GM21423 (cell line): ENCODE data around the gene ATP11A.

ENCODE experiments used
- ATAC-seq: cut with Tn5 transposase; IDR thresholded peaks from one replicate; pipeline ENCODE4 v1.9.1; 2021; ENCODE audit warnings: mild to moderate bottlenecking, moderate library complexity; ENCODE audit not compliant: unreplicated experiment

The ATP11A gene

DNA sequence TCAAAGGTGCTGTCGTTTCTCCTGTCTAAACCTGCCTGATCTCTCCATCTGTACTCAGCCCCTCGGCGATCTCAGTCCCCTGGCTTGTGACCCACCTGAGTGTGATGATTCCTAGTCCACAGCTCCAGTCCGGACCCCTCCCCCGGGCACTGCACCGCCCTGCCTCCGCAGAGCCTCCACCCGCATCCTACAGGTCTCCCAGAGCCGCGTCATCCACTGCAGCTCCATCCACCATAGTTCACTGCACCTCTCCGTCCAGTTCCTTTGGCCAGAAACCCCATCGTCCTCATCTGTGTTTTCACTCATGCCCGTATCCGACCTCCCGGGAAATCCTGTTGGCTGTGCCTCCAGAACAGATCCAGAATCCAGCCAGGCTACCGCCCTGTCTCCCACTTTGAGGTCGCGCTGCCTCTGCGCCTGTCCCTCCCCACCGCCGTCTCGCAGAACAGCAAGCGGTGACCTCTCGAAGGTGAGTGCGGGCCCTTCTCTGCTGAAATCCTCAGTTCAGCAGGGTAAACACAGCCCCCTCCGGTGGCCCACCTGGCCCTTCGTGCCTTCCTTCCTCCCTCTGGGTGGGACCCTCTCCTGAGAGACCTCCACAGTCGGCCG lies 227.3 kb downstream of the ATP11A start:
- no peak for ATAC-seq

DNA sequence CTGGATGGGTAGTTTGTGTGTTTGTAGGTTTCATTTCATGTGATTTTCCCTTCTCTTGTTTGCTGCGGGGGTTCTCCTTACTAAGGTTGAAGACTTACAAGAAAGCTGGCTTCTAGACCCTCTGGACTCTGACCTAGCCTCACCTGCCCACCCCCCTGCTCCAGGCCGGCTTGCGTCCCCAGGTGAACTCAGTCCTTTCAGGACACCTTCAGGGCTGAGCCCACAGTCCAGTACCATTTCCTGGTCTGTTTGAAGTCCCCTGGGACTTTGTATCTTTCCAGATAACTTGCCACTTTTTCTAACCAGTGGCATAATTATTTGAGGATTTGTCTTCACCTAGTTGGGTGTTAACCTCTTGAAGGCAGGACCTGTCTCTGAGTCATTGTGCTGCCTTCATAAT lies 227.9 kb downstream of the ATP11A start:
- ATAC-seq = no peak

DNA sequence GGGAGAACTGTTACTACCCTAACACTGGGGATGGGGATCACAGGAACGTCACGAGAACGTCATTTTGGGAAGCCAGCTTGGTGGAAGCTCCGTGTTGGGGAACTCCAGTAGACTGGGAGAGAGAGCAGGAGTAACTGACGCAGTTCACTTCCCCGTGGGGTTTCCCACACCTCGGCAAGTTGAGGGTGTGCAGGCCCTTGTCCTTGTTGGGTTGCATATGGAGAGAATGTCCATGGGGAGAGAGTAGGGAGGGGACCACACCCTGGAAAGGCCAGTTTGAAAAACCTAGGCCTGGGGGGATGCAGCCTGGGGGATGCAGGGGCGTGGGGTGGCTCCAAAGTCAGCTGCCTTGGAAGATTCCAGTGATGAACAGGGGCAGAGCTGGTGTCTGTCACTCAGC lies 228.4 kb downstream of the ATP11A start:
- no peak for ATAC-seq

DNA sequence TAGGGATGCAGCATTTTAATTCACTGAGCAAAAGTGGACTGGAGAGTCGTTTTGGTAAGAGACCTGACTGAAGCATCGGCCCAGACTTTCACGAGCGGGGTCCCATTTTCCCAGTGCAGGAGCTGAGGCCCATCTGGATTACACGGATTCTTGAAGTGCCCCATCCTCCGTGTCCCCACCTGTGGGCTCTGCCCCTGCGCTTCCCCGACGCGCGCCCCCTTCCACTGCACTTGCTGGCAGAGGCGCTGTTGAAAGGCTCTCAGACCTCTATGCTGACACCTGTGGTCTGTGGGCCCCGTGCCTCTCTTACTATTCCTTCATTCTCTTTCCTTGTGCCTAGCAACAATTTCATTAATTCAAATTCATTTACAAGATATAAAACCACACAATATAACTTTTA lies 228.9 kb downstream of the ATP11A start:
- ATAC-seq = no peak

DNA sequence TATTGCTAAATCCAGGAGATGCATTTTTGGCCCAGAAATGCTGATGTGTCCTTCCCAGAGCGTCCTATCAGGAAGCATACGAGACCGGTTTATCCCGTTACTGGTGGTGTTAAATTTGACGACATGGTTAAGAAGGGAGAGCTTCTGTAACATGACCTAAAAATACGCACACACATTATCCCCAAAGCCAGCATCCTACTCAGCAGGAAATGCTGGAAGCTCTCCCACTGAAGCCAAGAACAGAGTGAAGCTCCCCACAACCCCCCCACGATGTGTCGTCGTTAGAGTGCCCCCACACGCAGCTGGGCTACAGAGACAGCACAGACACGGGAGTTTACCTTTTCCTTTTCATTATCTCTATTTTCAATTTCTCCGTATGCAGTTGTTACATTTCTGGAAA lies 234.1 kb downstream of the ATP11A start:
- ATAC-seq = no peak

DNA sequence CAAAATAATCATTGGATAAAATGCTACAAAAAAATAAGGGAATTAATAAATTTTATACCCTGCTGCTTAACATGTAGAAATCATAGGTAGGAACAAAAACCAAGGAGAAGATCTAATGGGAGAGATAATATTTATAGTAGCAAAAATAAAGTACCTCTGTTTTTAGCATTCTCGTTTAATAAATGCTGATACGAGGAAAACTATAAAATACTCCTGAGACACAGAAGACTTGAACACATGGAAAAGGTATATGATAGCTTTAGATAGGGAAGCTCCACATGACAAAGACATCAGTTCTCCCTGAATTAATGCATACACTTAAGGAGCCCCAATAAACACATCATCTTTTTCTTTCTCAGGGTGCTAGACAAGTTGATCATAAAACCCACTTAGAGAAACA lies 234.5 kb downstream of the ATP11A start:
- ATAC-seq = no peak

DNA sequence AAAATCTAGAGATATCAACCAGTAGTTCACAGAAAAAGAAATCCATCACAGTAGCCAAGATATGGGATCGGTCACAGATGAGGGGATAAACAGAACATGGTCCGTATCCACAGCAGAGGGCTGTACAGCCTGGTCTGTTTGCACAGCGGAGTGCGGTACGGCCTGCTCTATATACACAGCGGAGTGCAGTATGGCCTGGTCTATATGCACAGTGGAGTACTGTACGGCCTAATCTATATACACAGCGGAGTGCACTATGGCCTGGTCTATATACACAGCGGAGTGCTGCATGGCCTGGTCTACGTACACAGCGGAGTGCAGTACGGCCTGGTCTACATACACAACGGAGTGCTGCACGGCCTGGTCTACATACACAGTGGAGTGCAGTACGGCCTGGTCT lies 236.2 kb downstream of the ATP11A start:
- no peak for ATAC-seq

DNA sequence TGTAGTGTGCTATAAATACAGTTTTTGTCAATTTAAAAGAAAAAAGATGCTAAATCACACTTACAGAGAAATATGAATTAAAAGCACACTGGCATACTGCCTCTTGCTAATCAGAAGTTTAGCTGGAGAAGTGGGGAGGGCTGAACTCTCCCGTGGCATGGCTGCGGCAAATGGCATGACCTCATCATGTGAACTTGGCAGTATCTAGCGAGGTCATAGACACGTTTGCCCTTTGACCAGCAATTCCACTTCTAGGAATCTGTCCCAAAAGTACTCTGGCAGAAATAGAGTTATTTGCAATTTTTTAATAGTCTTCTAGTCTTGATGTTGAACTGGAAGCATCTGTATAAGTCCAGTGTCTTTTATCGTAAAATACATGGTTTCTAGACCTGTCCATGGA lies 237.2 kb downstream of the ATP11A start:
- ATAC-seq = no peak

DNA sequence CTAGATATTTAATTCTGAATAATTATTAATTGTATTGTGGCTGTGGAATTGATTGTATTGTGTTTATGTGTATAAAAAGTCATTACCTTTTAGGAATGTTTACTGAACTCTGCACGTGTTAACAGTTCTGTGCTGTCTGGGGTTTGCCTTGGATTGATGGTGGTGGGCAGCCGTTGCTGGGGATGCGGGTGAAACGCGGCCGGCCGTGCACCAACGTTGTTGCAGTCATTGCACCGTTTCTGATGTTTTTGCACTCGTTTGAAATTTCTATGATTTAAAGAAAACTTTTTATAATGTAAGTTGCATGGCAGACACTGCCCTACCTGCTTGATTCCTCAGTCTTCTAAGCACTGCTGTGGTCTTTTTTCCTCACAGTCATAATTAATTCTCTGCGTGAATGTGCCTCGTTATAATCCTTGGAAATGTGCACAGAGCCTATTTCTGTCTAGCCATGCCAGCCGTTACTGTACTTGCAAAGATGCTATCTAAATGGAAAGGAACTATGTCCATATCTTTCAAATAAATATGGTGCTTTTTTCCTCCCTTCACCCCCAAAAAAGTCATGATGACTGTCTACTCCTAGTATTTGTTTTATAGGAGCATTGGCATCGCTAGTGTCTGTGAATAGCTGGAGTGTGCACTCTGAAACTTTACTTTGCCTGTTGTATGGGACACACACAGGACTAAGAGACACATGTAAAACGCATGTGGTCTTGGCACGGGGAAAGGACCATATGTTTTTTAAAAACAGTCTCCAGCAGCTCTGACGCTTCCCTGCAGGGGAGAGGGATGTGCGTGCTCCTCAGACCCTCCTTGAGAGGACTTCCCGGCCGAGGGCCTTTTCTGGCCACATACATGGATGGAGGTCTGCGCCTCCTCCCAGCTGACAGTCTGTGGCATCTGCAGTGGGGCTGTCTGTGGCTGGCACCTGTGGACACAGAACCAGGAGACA lies 238.5 kb downstream of the ATP11A start:
- no peak for ATAC-seq

DNA sequence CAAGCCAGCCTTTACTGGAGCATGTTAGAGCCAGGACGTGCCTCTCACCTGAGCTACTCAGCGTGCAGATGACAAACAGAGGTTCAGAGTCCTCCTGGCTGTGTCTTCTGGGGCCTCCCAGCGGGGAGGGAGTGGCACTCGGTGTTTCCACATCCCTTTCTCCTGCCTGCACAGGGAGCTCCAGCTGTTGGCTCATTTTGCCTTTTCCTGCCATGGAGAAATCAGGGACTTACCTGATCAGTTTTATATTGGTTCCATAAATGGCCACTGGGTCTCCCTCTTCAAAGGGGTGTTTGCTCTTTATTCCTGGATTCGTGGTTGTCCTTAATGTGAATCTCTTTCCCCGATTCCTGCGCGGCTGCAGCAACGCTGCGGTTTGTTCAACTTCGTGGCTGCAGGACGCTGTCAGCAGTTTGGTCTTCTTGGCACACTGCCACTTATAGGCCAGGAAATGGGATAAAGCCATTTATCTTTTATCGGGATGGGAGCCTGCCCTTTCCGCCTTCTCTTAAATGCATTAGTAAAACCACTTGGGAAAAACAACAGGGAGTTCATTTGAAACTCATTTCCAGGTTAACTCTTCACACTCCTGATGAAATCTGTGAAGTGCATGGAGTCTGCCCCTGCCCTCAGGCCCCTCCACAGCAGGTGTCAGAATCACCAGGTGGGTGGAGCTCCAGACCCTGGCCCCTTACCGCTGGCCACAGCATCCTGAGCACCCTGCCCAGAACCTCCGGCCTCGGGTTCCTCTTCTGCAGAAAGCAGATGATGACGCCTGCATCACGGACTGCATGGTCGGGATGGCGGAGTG lies 239.3 kb downstream of the ATP11A start:
- no peak for ATAC-seq

DNA sequence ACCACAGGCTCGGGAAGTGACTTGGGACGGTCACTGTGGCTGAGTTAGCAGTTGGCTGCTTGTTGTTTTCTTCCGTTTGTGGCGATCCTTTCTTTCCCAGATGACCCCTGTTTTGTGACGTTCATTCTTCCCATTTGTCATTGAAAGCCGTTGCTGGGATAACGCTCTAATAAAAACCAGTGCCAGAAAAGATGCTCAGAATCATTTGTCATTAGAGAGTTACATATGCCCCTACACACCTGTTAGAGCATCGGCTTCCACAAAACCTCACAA lies 239.9 kb downstream of the ATP11A start:
- no peak for ATAC-seq

DNA sequence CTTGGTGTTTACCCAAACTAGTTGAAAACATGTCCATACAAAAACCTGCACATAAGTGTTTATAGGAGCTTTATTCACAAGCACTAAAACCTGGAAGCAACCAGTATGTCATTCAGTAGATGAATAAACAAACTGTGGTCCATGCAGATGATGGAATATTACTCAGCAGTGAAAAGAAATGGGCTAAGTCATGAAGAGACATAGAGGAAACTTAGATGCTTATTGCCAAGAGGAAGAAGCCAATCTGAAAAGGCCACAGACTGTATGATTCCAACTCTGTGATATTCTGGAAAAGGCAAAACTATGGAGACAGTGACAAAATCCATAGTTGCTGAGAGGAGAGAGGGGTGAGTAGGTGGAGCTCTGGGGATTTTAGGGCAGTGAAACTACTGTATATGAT lies 240.4 kb downstream of the ATP11A start:
- no peak for ATAC-seq

DNA sequence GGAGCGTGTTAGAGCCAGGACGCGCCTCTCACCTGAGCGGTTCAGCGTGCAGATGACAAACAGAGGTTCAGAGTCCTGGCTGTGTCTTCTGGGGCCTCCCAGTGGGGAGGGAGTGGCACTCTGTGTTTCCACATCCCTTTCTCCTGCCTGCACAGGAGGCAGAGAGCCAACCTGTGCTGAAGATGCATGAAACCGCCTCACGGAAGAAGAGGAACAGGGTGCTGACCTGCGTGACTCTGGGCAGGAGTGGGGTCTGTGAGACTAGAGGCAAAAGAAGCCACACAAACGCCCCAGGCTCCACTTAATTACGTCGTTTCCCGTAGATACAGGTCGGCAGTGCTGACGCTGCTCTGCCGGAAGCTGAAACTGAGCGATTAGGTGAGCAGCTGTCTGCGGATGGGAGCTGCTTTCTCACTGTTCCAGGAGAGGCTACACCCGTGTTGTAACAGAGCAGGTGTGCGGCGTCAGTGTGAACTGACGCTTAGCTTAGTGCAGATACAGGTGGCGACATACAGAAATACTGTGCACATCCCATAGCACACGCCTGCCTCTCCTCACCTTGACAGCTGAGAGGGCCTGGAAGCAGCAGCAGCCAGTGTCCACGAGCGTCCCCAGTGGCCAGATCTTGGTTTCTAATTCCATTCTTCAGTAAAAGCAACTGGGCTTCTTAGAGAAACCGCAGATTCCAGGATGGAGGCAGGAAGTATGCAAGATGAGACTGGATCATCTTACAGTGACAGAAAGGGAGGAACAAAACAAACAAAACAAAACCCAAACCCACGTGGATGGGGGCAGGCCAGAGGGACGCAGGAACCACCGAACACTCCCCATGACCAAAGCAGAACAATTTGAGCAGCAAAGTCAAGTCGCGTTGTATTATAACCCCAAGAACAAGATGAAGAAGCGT lies 241.4 kb downstream of the ATP11A start:
- ATAC-seq = no peak

DNA sequence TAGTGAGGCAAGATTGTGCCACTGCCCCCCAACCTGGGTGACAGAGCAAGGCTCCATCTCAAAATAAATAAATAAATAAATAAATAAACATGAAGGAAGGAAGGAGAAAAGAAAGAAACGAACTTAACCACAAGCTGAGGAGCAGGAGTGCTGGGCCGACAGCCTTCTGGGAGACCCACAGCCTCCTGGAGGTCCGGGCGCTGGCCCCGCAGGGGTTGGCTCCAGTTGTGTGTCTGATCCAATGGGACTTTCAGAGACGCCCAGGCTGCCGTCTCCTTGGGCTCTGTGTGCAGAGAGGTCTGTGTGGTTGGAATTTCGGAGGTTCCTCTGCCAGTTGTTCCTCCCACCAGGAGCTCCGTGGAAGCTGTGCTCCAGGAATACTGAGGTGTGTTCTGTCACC lies 243.1 kb downstream of the ATP11A start:
- ATAC-seq = no peak

DNA sequence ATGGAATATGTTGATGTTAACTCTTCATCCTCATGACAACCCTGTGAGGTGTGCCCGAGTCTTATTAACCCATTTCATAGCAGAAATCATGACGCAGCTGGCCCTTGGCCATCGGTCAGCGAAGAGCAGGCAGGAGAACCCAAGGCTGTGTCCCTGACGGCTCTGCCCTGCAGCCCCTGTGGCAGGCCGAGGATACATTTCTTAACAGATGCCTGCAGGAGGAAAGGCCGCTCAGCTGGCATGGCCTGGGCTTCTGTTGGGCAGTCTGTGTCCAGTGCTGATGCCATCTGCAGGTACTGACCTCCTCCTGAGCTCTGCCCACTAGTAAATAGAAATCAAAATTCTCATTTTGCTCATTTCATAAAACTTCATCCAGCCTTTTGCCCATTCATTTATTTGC lies 243.8 kb downstream of the ATP11A start:
- no peak for ATAC-seq

DNA sequence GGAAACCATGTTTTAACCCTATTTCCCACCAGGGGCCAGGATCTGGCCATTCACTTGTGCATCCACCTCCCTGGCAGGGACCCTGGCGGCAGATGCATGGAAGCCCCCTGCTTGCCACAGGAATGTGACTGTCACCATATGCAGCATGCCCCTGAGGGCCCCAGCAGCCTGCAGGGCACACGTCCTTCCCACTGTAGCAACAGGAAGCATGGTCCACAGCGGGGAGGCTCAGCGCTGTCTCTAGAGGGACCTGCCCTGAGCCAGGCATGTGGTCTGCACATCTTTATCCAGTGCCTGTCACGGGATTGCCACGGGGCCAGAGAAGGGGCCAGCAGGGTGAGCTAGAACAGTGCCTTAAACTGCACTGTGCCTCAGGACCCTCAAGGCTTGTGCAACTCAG lies 244.2 kb downstream of the ATP11A start:
- ATAC-seq = no peak
